Endothelial cell of umbilical vein (primary cell): ENCODE results near the gene EXOC3. TPM values are rescaled to one million over a fixed set of nuclear protein-coding genes. Genes with fewer than 3 reads are reported as not detected.

Experiments
- BruUV-seq: library from RNA; stranded (reverse); fragments of 400-500 nt; replicated peaks from 2 replicates; lab custom pipeline; 2021; lab: Mats Ljungman, UMichigan
- CTCF ChIA-PET: fragments of 300-600, 350-600 bp; sonication (Branson Sonifier 250); formaldehyde crosslinking; loops from one replicate; lab custom pipeline; 2021; ENCODE audit warnings: antibody characterized with exemption, inconsistent platforms; lab: Charles Lee
- POLR2A ChIA-PET: fragments of 300-600, 350-600 bp; sonication (Branson Sonifier 250); formaldehyde crosslinking; loops from one replicate; lab custom pipeline; 2021; ENCODE audit warnings: antibody characterized with exemption, inconsistent platforms; lab: Charles Lee
- DNase-seq: peaks from one replicate; pipeline ENCODE4 v3.0.0-alpha.2; 2011; ENCODE audit warnings: low read depth, low spot score
- FAIRE-seq: peaks from 2 replicates; lab custom pipeline; 2011; peaks lifted over from hg19 to GRCh38; lab: Jason Lieb, UNC
- H2AFZ ChIP-seq: 2 replicates; pipeline ENCODE4 v1.6.0; 2012; ENCODE audit warnings: low read depth, low read length, control low read depth, inconsistent platforms
- H3K27ac ChIP-seq: 2 replicates; pipeline ENCODE4 v1.5.1; 2011; ENCODE audit warnings: low read depth, mild to moderate bottlenecking, control low read depth, low read length, moderate library complexity; ENCODE audit not compliant: insufficient read depth
- H3K27me3 ChIP-seq, 2 experiments: 2 replicates each; pipeline versions ENCODE4 v1.6.0 to v1.6.1; 2011; ENCODE audit warnings: low read length in 2 of 2, mixed read lengths in 1 of 2; ENCODE audit not compliant: control insufficient read depth in 2 of 2, insufficient read depth in 2 of 2
- H3K36me3 ChIP-seq, 2 experiments: 2 replicates in 1 of 2; 3 replicates in 1 of 2; pipeline ENCODE4 v1.5.1; 2011; ENCODE audit warnings: low read length in 2 of 2, mild to moderate bottlenecking in 1 of 2, moderate library complexity in 1 of 2; ENCODE audit not compliant: control insufficient read depth in 2 of 2, insufficient read depth in 2 of 2; ENCODE audit errors: extremely low read depth in 1 of 2
- H3K4me1 ChIP-seq: 3 replicates; pipeline ENCODE4 v1.5.1; 2011; ENCODE audit warnings: mild to moderate bottlenecking, low read length; ENCODE audit not compliant: control insufficient read depth, insufficient read depth; ENCODE audit errors: extremely low read depth
- H3K4me2 ChIP-seq: 2 replicates; pipeline ENCODE4 v1.6.1; 2011; ENCODE audit warnings: low read length, control low read depth, mixed read lengths; ENCODE audit not compliant: insufficient read depth
- H3K4me3 ChIP-seq, 3 experiments: fragments of 200-600 bp in 1 of 3; sonication (generic), shearing (Covaris generic) in 1 of 3; replicated peaks in 1 of 3; 2 replicates each; pipeline ENCODE4 v1.5.1; 2011 to 2016; ENCODE audit warnings: control low read depth in 3 of 3, low read length in 3 of 3, mild to moderate bottlenecking in 2 of 3, inconsistent platforms in 1 of 3, low read depth in 1 of 3, moderate library complexity in 1 of 3; ENCODE audit not compliant: insufficient read depth in 1 of 3
- H3K79me2 ChIP-seq: 2 replicates; pipeline ENCODE4 v1.6.0; 2012; ENCODE audit warnings: low read length, inconsistent platforms; ENCODE audit not compliant: control insufficient read depth, insufficient read depth
- H3K9ac ChIP-seq: replicated peaks from 2 replicates; pipeline ENCODE3; 2011; ENCODE audit warnings: low read length, control low read depth; ENCODE audit not compliant: insufficient read depth; ENCODE audit errors: extremely low read depth
- H3K9me1 ChIP-seq: replicated peaks from 3 replicates; pipeline ENCODE4 v1.6.0; 2011; ENCODE audit warnings: mild to moderate bottlenecking, low read length; ENCODE audit not compliant: control insufficient read depth, insufficient read depth; ENCODE audit errors: extremely low read depth
- H3K9me3 ChIP-seq: replicated peaks from 2 replicates; pipeline ENCODE4 v1.5.1; 2012; ENCODE audit warnings: low read length, inconsistent platforms; ENCODE audit not compliant: control insufficient read depth, insufficient read depth
- H4K20me1 ChIP-seq: replicated peaks from 2 replicates; pipeline ENCODE3; 2011; ENCODE audit warnings: mild to moderate bottlenecking, low read length; ENCODE audit not compliant: control insufficient read depth, insufficient read depth; ENCODE audit errors: extremely low read depth
- EZH2 ChIP-seq: IDR thresholded peaks from 2 replicates; pipeline ENCODE4 v1.6.1; 2012; ENCODE audit warnings: borderline replicate concordance, low read depth, mild to moderate bottlenecking, moderate library complexity, low read length, inconsistent platforms; ENCODE audit not compliant: severe bottlenecking
- FOS ChIP-seq: IDR thresholded peaks from 2 replicates; pipeline ENCODE4 v1.6.1; 2011; ENCODE audit warnings: mild to moderate bottlenecking, low read length, moderate library complexity, borderline replicate concordance; ENCODE audit not compliant: insufficient read depth
- GATA2 ChIP-seq: IDR thresholded peaks from 2 replicates; pipeline ENCODE4 v1.7.0; 2011; ENCODE audit warnings: low read depth, mild to moderate bottlenecking, moderate library complexity, mixed read lengths, low read length; ENCODE audit not compliant: insufficient read length, insufficient read depth
- JUN ChIP-seq: IDR thresholded peaks from 2 replicates; pipeline ENCODE4 v1.6.1; 2011; ENCODE audit warnings: borderline replicate concordance, low read depth; ENCODE audit not compliant: insufficient read length, insufficient read depth
- MYC ChIP-seq: IDR thresholded peaks from one replicate; pipeline ENCODE4 v1.6.1; 2011; ENCODE audit warnings: mild to moderate bottlenecking, low read depth, low read length
- POLR2A ChIP-seq: IDR thresholded peaks from 2 replicates; pipeline ENCODE4 v1.6.1; 2012; ENCODE audit warnings: low read depth, mild to moderate bottlenecking, control low read depth, low read length
- POLR2AphosphoS5 ChIP-seq: IDR thresholded peaks from 2 replicates; pipeline ENCODE4 v1.6.1; 2012; ENCODE audit warnings: low read depth, mild to moderate bottlenecking, control low read depth, low read length, moderate library complexity; ENCODE audit not compliant: insufficient read depth
- dilution Hi-C: fragments of 300-500 bp; cut with MboI; formaldehyde crosslinking; loops from one replicate; pipeline ENCODE4 v1.15.0; 2019; ENCODE audit warnings: low sequenced_read_pairs; ENCODE audit not compliant: extremely low pct_ligation_motif_present
- intact Hi-C: fragments of 100-400 bp; cut with micrococcal nuclease; formaldehyde crosslinking; loops from one replicate; pipeline ENCODE4 v1.10.0; 2022
- polyA plus RNA-seq, 4 experiments: library from polyadenylated mRNA; depleted of rRNA in 3 of 4; stranded (reverse) in 3 of 4; unstranded in 1 of 4; fragments of >200 nt; gene quantifications; 2 replicates each; pipeline versions ENCODE4 v1.2.1 to v1.2.3, GENCODE V29; 2011 to 2012; ENCODE audit warnings: missing spikeins in 1 of 4
- total RNA-seq: library from RNA; stranded (reverse); gene quantifications from 2 replicates; pipeline ENCODE4 v1.2.3, GENCODE V29; 2021
- TF ChIP-seq, protein P1 (sequence below), 2 donors: IDR thresholded peaks; 1 replicate in 1 of 2; 2 replicates in 1 of 2; pipeline ENCODE4 v1.5.1; 2011; ENCODE audit warnings: low read length in 2 of 2, mild to moderate bottlenecking in 2 of 2, moderate library complexity in 2 of 2, control low read depth in 1 of 2, inconsistent platforms in 1 of 2, low read depth in 1 of 2; ENCODE audit not compliant: insufficient read depth in 1 of 2; ENCODE audit errors: extremely low read depth in 1 of 2
- TF ChIP-seq, protein P2 (sequence below): IDR thresholded peaks from 2 replicates; pipeline ENCODE4 v1.6.1; 2011; ENCODE audit not compliant: insufficient read depth, insufficient read length

EXOC3 gene
- total and polyA plus RNA-seq, 2 donors (not counting 3 experiments of a cell fraction or from before 2014, with no cell fraction given), result 26.4 to 52.9 TPM

DNA sequence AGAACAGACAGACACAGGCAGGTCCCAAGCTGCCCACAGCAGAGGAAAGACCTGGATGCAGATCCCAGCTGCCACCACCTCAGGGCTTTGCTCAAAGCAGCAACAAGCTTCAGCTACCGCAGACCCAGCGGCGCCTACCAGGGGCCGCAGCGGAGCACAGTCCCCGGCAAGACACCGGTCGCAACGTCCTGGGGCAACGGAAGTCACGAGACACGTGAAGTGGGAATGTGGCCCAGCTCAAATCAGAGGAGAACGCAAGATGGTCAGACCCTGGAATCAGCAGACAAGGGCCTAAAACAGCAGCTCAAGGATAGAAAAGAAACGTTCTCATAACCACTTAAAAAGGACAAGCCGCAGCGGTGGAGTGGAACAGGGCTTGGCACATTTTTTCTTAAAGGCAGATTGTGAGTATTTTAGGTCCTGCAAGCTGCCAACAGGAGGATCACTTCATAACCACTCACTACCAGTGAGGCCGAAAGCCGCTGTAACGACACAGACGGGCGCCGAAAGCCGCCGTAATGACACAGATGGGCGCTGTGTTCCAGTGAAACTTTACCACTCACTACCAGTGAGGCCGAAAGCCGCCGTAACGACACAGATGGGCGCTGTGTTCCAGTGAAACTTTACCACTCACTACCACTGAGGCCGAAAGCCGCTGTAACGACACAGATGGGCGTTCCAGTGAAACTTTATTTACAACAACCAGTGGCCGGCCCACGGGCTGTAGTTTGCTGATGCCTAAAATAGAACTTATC lies 59.5 kb downstream of the EXOC3 start:
- H3K4me1 ChIP-seq, result no peaks in the 10 kb centered on the region
- no peak overlapping the region for H3K9ac ChIP-seq
- H4K20me1 ChIP-seq, result no peaks in the 10 kb centered on the region
- H3K36me3 ChIP-seq, result no peaks in the 10 kb centered on the region
- H3K4me2 ChIP-seq, result no peak overlapping the region
- BruUV-seq, result no TSS peak
- H3K4me3 ChIP-seq, result no peak overlapping the region
- dilution Hi-C loops (no loop called here), intact Hi-C loops (no loop called here)
- peak; percentile 6 for DNase-seq
- H3K9me1 ChIP-seq, result no peaks in the 10 kb centered on the region
- no peak overlapping the region for H2AFZ ChIP-seq
- H3K79me2 ChIP-seq, result no peaks in the 10 kb centered on the region
- ChIA-PET CTCF (interaction anchor here (0.6 to 1.2 kb wide), 2 partner anchors 8 to 56 kb away, joined by 3 to 4 read pairs; no protein-coding TSS in a partner anchor), POLR2A (no interaction called here)
- H3K9me3 ChIP-seq, result no peaks in the 10 kb centered on the region
- FAIRE-seq, result no peak
- no peak for TF ChIP-seq EZH2
- TF ChIP-seq, protein P1, sequence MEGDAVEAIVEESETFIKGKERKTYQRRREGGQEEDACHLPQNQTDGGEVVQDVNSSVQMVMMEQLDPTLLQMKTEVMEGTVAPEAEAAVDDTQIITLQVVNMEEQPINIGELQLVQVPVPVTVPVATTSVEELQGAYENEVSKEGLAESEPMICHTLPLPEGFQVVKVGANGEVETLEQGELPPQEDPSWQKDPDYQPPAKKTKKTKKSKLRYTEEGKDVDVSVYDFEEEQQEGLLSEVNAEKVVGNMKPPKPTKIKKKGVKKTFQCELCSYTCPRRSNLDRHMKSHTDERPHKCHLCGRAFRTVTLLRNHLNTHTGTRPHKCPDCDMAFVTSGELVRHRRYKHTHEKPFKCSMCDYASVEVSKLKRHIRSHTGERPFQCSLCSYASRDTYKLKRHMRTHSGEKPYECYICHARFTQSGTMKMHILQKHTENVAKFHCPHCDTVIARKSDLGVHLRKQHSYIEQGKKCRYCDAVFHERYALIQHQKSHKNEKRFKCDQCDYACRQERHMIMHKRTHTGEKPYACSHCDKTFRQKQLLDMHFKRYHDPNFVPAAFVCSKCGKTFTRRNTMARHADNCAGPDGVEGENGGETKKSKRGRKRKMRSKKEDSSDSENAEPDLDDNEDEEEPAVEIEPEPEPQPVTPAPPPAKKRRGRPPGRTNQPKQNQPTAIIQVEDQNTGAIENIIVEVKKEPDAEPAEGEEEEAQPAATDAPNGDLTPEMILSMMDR (IDR thresholded peaks at IDR 0.05; ENCODE audit: extremely low read depth in 1 of 2, insufficient read depth in 1 of 2, low read depth in 1 of 2, low read length in 2 of 2), result no peak
- no peak for TF ChIP-seq FOS
- no peak for TF ChIP-seq POLR2A
- TF ChIP-seq, protein P2, sequence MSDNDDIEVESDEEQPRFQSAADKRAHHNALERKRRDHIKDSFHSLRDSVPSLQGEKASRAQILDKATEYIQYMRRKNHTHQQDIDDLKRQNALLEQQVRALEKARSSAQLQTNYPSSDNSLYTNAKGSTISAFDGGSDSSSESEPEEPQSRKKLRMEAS, result no peak
- no peak for TF ChIP-seq MYC
- no peak for TF ChIP-seq JUN
- no peak for TF ChIP-seq POLR2AphosphoS5
- TF ChIP-seq GATA2, result no peak
- H3K27me3 ChIP-seq, result peaks cover 0 to 3% of the 10 kb centered on the region in 2 experiments
- H3K27ac ChIP-seq, result no peak overlapping the region
